H1 (cell line): ENCODE results near the gene POC1B. TPM values are rescaled to one million over a fixed set of nuclear protein-coding genes. Genes with fewer than 3 reads are reported as not detected.

Experiments used
- CTCF ChIA-PET: fragments of 300-600 bp; sonication (Branson Sonifier 250); formaldehyde crosslinking; loops from one replicate; lab custom pipeline; 2021; ENCODE audit not compliant: partially characterized antibody; lab: Charles Lee
- POLR2A ChIA-PET: fragments of 300-600 bp; sonication (Branson Sonifier 250); formaldehyde crosslinking; loops from one replicate; lab custom pipeline; 2021; ENCODE audit warnings: inconsistent platforms; ENCODE audit not compliant: partially characterized antibody; lab: Charles Lee
- DNase-seq, 2 experiments: peaks; one replicate each; pipeline versions ENCODE4 v3.0.0 to v3.0.0-alpha.2; 2010 to 2022; ENCODE audit warnings: low spot score in 2 of 2, low read depth in 1 of 2, mixed read lengths in 1 of 2
- FAIRE-seq: peaks from 2 replicates; lab custom pipeline; 2011; peaks lifted over from hg19 to GRCh38; lab: Jason Lieb, UNC
- H2AFZ ChIP-seq: 2 replicates; pipeline ENCODE4 v1.8.1; 2012; ENCODE audit warnings: low read length, inconsistent platforms
- H2AK5ac ChIP-seq: 2 replicates; pipeline ENCODE4 v1.6.1; 2013; ENCODE audit warnings: low read depth, low read length
- H2BK120ac ChIP-seq: replicated peaks from 2 replicates; pipeline ENCODE3; 2013; ENCODE audit warnings: low read depth, low read length, inconsistent platforms
- H2BK12ac ChIP-seq: 2 replicates; pipeline ENCODE4 v1.6.1; 2013; ENCODE audit warnings: low read depth, low read length
- H2BK15ac ChIP-seq: 2 replicates; pipeline ENCODE4 v1.6.1; 2013; ENCODE audit warnings: low read length
- H2BK20ac ChIP-seq: 2 replicates; pipeline ENCODE4 v1.6.1; 2013; ENCODE audit warnings: low read length
- H2BK5ac ChIP-seq: 2 replicates; pipeline ENCODE4 v1.6.1; 2013; ENCODE audit warnings: low read depth, low read length
- H3K14ac ChIP-seq: 2 replicates; pipeline ENCODE4 v1.6.1; 2013; ENCODE audit warnings: inconsistent platforms; ENCODE audit not compliant: insufficient read length
- H3K18ac ChIP-seq: 2 replicates; pipeline ENCODE4 v1.6.1; 2013; ENCODE audit warnings: low read length; ENCODE audit errors: extremely low read depth
- H3K23ac ChIP-seq: 2 replicates; pipeline ENCODE4 v1.6.1; 2013; ENCODE audit warnings: inconsistent platforms; ENCODE audit not compliant: insufficient read length
- H3K23me2 ChIP-seq: 2 replicates; pipeline ENCODE4 v1.6.1; 2013; ENCODE audit warnings: low read depth, low read length
- H3K27ac ChIP-seq: 2 replicates; pipeline ENCODE4 v1.6.1; 2011; ENCODE audit warnings: low read depth, low read length, inconsistent platforms
- H3K27me3 ChIP-seq, 4 experiments: replicated peaks in 1 of 4; 1 replicate in 1 of 4; 2 replicates in 3 of 4; pipeline versions ENCODE4 v1.6.1 to v1.8.1; 2011 to 2013; ENCODE audit warnings: low read length in 3 of 4, mild to moderate bottlenecking in 3 of 4, inconsistent platforms in 2 of 4, mixed read lengths in 2 of 4, moderate library complexity in 1 of 4; ENCODE audit not compliant: control insufficient read depth in 3 of 4, insufficient read depth in 3 of 4; ENCODE audit errors: extremely low read depth in 1 of 4
- H3K36me3 ChIP-seq, 4 experiments: 2 replicates each; pipeline versions ENCODE4 v1.6.1 to v1.8.1; 2011 to 2013; ENCODE audit warnings: mild to moderate bottlenecking in 4 of 4, low read length in 3 of 4, moderate library complexity in 2 of 4, control low read depth in 1 of 4, inconsistent platforms in 1 of 4; ENCODE audit not compliant: insufficient read depth in 4 of 4, control insufficient read depth in 2 of 4
- H3K4ac ChIP-seq: replicated peaks from 2 replicates; pipeline ENCODE3; 2013; ENCODE audit warnings: low read length, low read depth, mixed read lengths, inconsistent platforms; ENCODE audit not compliant: insufficient read length
- H3K4me1 ChIP-seq, 4 experiments: replicated peaks in 1 of 4; 1 replicate in 1 of 4; 2 replicates in 3 of 4; pipeline versions ENCODE4 v1.6.1 to v1.8.1; 2011 to 2013; ENCODE audit warnings: low read length in 3 of 4, inconsistent platforms in 2 of 4, mixed read lengths in 1 of 4; ENCODE audit not compliant: insufficient read depth in 4 of 4, control insufficient read depth in 3 of 4
- H3K4me2 ChIP-seq, 2 experiments: 2 replicates each; pipeline versions ENCODE4 v1.6.1 to v1.8.1; 2011 to 2013; ENCODE audit warnings: low read depth in 2 of 2, low read length in 2 of 2, control low read depth in 1 of 2, inconsistent platforms in 1 of 2, mild to moderate bottlenecking in 1 of 2; ENCODE audit not compliant: insufficient read depth in 1 of 2
- H3K4me3 ChIP-seq, 4 experiments: fragments of 200-600, 300-600 bp in 1 of 4; sonication (generic), shearing (Covaris generic), sonication (Bioruptor Twin) in 1 of 4; 2 replicates each; pipeline versions ENCODE4 v1.5.1 to v1.8.1; 2011 to 2016; ENCODE audit warnings: low read length in 4 of 4, low read depth in 3 of 4, control low read depth in 2 of 4, inconsistent platforms in 2 of 4, mild to moderate bottlenecking in 2 of 4, mixed read lengths in 1 of 4, moderate library complexity in 1 of 4; ENCODE audit not compliant: insufficient read depth in 2 of 4; ENCODE audit errors: extremely low read depth in 1 of 4
- H3K56ac ChIP-seq: replicated peaks from 2 replicates; pipeline ENCODE3; 2013; ENCODE audit warnings: low read depth, mild to moderate bottlenecking, mixed read lengths, low read length, inconsistent platforms; ENCODE audit not compliant: insufficient read length
- H3K79me1 ChIP-seq: 2 replicates; pipeline ENCODE4 v1.6.1; 2013; ENCODE audit warnings: low read depth, low read length, control low read depth
- H3K79me2 ChIP-seq, 2 experiments: 2 replicates each; pipeline versions ENCODE4 v1.6.1 to v1.8.1; 2012 to 2013; ENCODE audit warnings: low read length in 2 of 2, mild to moderate bottlenecking in 2 of 2, inconsistent platforms in 1 of 2; ENCODE audit not compliant: insufficient read depth in 2 of 2, control insufficient read depth in 1 of 2
- H3K9ac ChIP-seq, 4 experiments: replicated peaks in 1 of 4; 1 replicate in 1 of 4; 2 replicates in 3 of 4; pipeline versions ENCODE4 v1.6.1 to v1.8.1; 2011 to 2013; ENCODE audit warnings: low read depth in 3 of 4, low read length in 3 of 4, control low read depth in 2 of 4, mild to moderate bottlenecking in 2 of 4, moderate library complexity in 2 of 4, inconsistent platforms in 1 of 4; ENCODE audit errors: extremely low read depth in 1 of 4
- H3K9me3 ChIP-seq, 2 experiments: 2 replicates each; pipeline versions ENCODE4 v1.6.1 to v1.8.1; 2012 to 2013; ENCODE audit warnings: mild to moderate bottlenecking in 2 of 2, moderate library complexity in 2 of 2, control low read depth in 1 of 2, inconsistent platforms in 1 of 2, low read depth in 1 of 2, low read length in 1 of 2, mixed read lengths in 1 of 2; ENCODE audit not compliant: insufficient read depth in 2 of 2
- H4K20me1 ChIP-seq, 2 experiments: replicated peaks in 1 of 2; 2 replicates each; pipeline versions ENCODE3 to v1.8.1; 2011 to 2013; ENCODE audit warnings: inconsistent platforms in 2 of 2, low read length in 2 of 2, mild to moderate bottlenecking in 1 of 2; ENCODE audit not compliant: insufficient read depth in 2 of 2, control insufficient read depth in 1 of 2
- H4K5ac ChIP-seq: 2 replicates; pipeline ENCODE4 v1.6.1; 2013; ENCODE audit warnings: low read length, low read depth, mixed read lengths, inconsistent platforms; ENCODE audit not compliant: insufficient read length
- H4K8ac ChIP-seq: 2 replicates; pipeline ENCODE4 v1.8.0; 2013; ENCODE audit warnings: mild to moderate bottlenecking, moderate library complexity, low read length, inconsistent platforms; ENCODE audit not compliant: insufficient read depth; ENCODE audit errors: extremely low read depth
- H4K91ac ChIP-seq: replicated peaks from 2 replicates; pipeline ENCODE3; 2013; ENCODE audit warnings: low read length, mixed read lengths, inconsistent platforms; ENCODE audit not compliant: insufficient read length
- BCL11A ChIP-seq, 2 experiments: IDR thresholded peaks; one replicate each; pipeline ENCODE4 v1.6.1; 2011; ENCODE audit warnings: low read depth in 2 of 2, low read length in 2 of 2, mild to moderate bottlenecking in 2 of 2
- BRCA1 ChIP-seq: IDR thresholded peaks from 2 replicates; pipeline ENCODE4 v1.6.1; 2012; ENCODE audit warnings: low read depth, low read length, improper control_type of control experiment
- CEBPB ChIP-seq: IDR thresholded peaks from 2 replicates; pipeline ENCODE4 v1.6.1; 2012; ENCODE audit warnings: low read depth, low read length
- CHD2 ChIP-seq: IDR thresholded peaks from 2 replicates; pipeline ENCODE4 v1.6.1; 2012; ENCODE audit warnings: low read length, improper control_type of control experiment
- EP300 ChIP-seq, 2 experiments: IDR thresholded peaks; 1 replicate in 1 of 2; 2 replicates in 1 of 2; pipeline ENCODE4 v1.6.1; 2011 to 2012; ENCODE audit warnings: low read depth in 2 of 2, low read length in 2 of 2, mild to moderate bottlenecking in 2 of 2, borderline replicate concordance in 1 of 2, inconsistent platforms in 1 of 2, moderate library complexity in 1 of 2
- EZH2 ChIP-seq: fragments of 200-600 bp; sonication (generic); IDR thresholded peaks from 2 replicates; pipeline ENCODE4 v1.7.1; 2012; ENCODE audit warnings: low read depth, mild to moderate bottlenecking, moderate library complexity, low read length, inconsistent platforms; ENCODE audit not compliant: severe bottlenecking
- GTF2F1 ChIP-seq: IDR thresholded peaks from 2 replicates; pipeline ENCODE4 v1.6.1; 2012; ENCODE audit warnings: low read depth, low read length, improper control_type of control experiment, borderline replicate concordance
- POLR2AphosphoS5 ChIP-seq: IDR thresholded peaks from 2 replicates; pipeline ENCODE4 v1.6.1; 2011; ENCODE audit warnings: low read depth, low read length
- RAD21 ChIP-seq, 2 experiments: IDR thresholded peaks in 1 of 2; conservative IDR thresholded peaks in 1 of 2; 2 replicates each; pipeline ENCODE4 v1.6.1; 2011; ENCODE audit warnings: low read depth in 2 of 2, low read length in 2 of 2, improper control_type of control experiment in 1 of 2, inconsistent platforms in 1 of 2, mild to moderate bottlenecking in 1 of 2, moderate library complexity in 1 of 2
- RNF2 ChIP-seq: fragments of 200-900, 300-1000 bp; sonication (generic); IDR thresholded peaks from 2 replicates; pipeline ENCODE4 v1.7.1; 2016; ENCODE audit warnings: borderline replicate concordance, low read depth, mild to moderate bottlenecking, antibody characterized with exemption, low read length; ENCODE audit not compliant: poor library complexity, severe bottlenecking; ENCODE audit errors: missing control alignments
- SIRT6 ChIP-seq: IDR thresholded peaks from one replicate; pipeline ENCODE4 v1.7.1; 2012; ENCODE audit warnings: low read length, inconsistent platforms
- TAF7 ChIP-seq: optimal IDR thresholded peaks from 2 replicates; pipeline ENCODE3; 2011; ENCODE audit warnings: low read depth, mild to moderate bottlenecking, inconsistent platforms, low read length, moderate library complexity, borderline replicate concordance
- TCF12 ChIP-seq: IDR thresholded peaks from 2 replicates; pipeline ENCODE4 v1.6.1; 2011; ENCODE audit warnings: low read depth, mild to moderate bottlenecking, low read length
- YY1 ChIP-seq: IDR thresholded peaks from 2 replicates; pipeline ENCODE4 v1.6.1; 2011; ENCODE audit warnings: low read depth, mild to moderate bottlenecking, low read length
- WGBS, 2 experiments: shearing (Covaris generic) in 1 of 2; methylation state at CpG; one replicate each; pipeline versions ENCODE4 v1.1.6 to v1.1.7; 2013 to 2015; ENCODE audit warnings: low lambda C conversion rate in 2 of 2, mixed read lengths in 2 of 2, inconsistent platforms in 1 of 2, low coverage in 1 of 2, missing lambda C conversion rate in 1 of 2; ENCODE audit not compliant: insufficient replicate concordance in 2 of 2, insufficient coverage in 1 of 2, insufficient read length in 1 of 2; ENCODE audit errors: extremely low coverage in 1 of 2, missing lambda C conversion rate in 1 of 2; 5-methylcytosine and 5-hydroxymethylcytosine counted together
- polyA plus RNA-seq, 7 experiments: library from polyadenylated mRNA; depleted of rRNA in 3 of 7; stranded (reverse) in 5 of 7; unstranded in 2 of 7; fragments of >200 nt in 5 of 7; fragments of 200-250 nt in 2 of 7; gene quantifications; 1 replicate in 5 of 7; 2 replicates in 1 of 7; 4 replicates in 1 of 7; pipeline versions ENCODE4 v1.2.1 to v1.2.3, GENCODE V29; 2011 to 2013; ENCODE audit warnings: missing spikeins in 2 of 7, mixed read lengths in 2 of 7
- total RNA-seq: library from RNA; stranded (reverse); fragmentation: NEBNext Ultra II Directional; extraction: Animal tissue kit (Norgen Biotek cat#: 25700); gene quantifications from 2 replicates; pipeline ENCODE4 v1.2.1, GENCODE V29; 2021

The POC1B gene
- total and polyA plus RNA-seq, 2 of the 8 experiments (the other 6 are each of a cell fraction or from before 2014, with no cell fraction given), result 7.5 to 16.3 TPM

- Histone ChIP-seq H2BK15ac (no peak overlapping the region), H2AK5ac (no peak overlapping the region), H3K14ac (no peak overlapping the region), H3K9ac (peak overlapping the region in 1 of 4 experiments; percentile 34; a peak in 1 of 7 replicates), H3K79me1 (no peaks in the 10 kb centered on the region), H2BK20ac (no peak overlapping the region), H4K91ac (no peak overlapping the region), H2BK5ac (no peak overlapping the region), H4K5ac (no peak overlapping the region), H3K4me1 (no peaks in the 10 kb centered on the region), H3K9me3 (no peaks in the 10 kb centered on the region), H3K36me3 (no peaks in the 10 kb centered on the region), H3K18ac (no peak overlapping the region), H4K20me1 (no peaks in the 10 kb centered on the region), H3K56ac (no peak overlapping the region), H3K79me2 (no peaks in the 10 kb centered on the region), H3K27ac (no peak overlapping the region), H3K27me3 (no peaks in the 10 kb centered on the region), H3K4me2 (no peak overlapping the region), H4K8ac (no peak overlapping the region), H3K23me2 (no peaks in the 10 kb centered on the region), H3K4ac (no peak overlapping the region), H2BK120ac (no peak overlapping the region), H2AFZ (no peak overlapping the region), H3K23ac (no peak overlapping the region), H2BK12ac (no peak overlapping the region), H3K4me3 (no peak overlapping the region)
- ChIA-PET CTCF (interaction anchor here (0.8 to 1.2 kb wide), 2 partner anchors 12 to 37 kb away, joined by 3 to 4 read pairs; no protein-coding TSS in a partner anchor), POLR2A (no interaction called here)
- DNase-seq (no peak), FAIRE-seq (no peak)
- WGBS, 2 experiments, result 95% methylated on average over 2 of the region's 2 CpGs; no CpG with 5 or more reads in 1 of the 2 experiments
- TF ChIP-seq BRCA1 (no peak), BCL11A (IDR thresholded peaks at IDR 0.05; ENCODE audit: low read depth in 2 of 2, low read length in 2 of 2) (no peak), RNF2 (no peak), SIRT6 (no peak), POLR2AphosphoS5 (no peak), CHD2 (no peak), CEBPB (no peak), TCF12 (no peak), YY1 (no peak), GTF2F1 (no peak), TAF7 (no peak), EZH2 (no peak), EP300 (IDR thresholded peaks at IDR 0.05; ENCODE audit: borderline replicate concordance in 1 of 2, low read depth in 2 of 2, low read length in 2 of 2) (no peak), RAD21 (IDR thresholded peaks at IDR 0.05 in 1 of 2, conservative IDR thresholded peaks at IDR 0.05 in 1 of 2; ENCODE audit: low read depth in 2 of 2, low read length in 2 of 2) (no peak)
Measured at GRCh38 chr12:89424846-89425245, 101.0 kb downstream of the POC1B start.
